B cell (primary cell): Measurements from ENCODE around the gene AFF3. TPM values are rescaled to one million over a fixed set of nuclear protein-coding genes. Genes with fewer than 3 reads are reported as not detected.

Experiments
- ATAC-seq: fragments of 200-7000 bp; cut with Tn5 transposase; one replicate; pipeline ENCODE4 v1.10.0; 2021; ENCODE audit warnings: low read depth, mild to moderate bottlenecking, moderate number of reproducible peaks, moderate library complexity
- CTCF ChIA-PET: fragments of 350-600 bp; sonication (Branson Sonifier 250); formaldehyde crosslinking; loops from one replicate; lab custom pipeline; 2021; ENCODE audit warnings: antibody characterized with exemption, inconsistent platforms; lab: Charles Lee
- POLR2A ChIA-PET: fragments of 350-600 bp; sonication (Branson Sonifier 250); formaldehyde crosslinking; loops from one replicate; lab custom pipeline; 2021; ENCODE audit warnings: antibody characterized with exemption; lab: Charles Lee
- DNase-seq: peaks from one replicate; pipeline ENCODE4 v3.0.0; 2013
- H2AFZ ChIP-seq: 2 replicates; pipeline ENCODE4 v1.6.1; 2012; ENCODE audit warnings: mild to moderate bottlenecking, low read depth, low read length; ENCODE audit not compliant: insufficient read depth, poor library complexity, severe bottlenecking
- H3K27ac ChIP-seq, 2 donors: 1 replicate in 1 of 2; 2 replicates in 1 of 2; pipeline ENCODE4 v1.5.1; 2012 to 2013; ENCODE audit warnings: low read length in 2 of 2, mild to moderate bottlenecking in 2 of 2, moderate library complexity in 1 of 2
- H3K27me3 ChIP-seq, 4 experiments: fragments of 200-600 bp in 1 of 4; sonication (generic) in 1 of 4; replicated peaks in 1 of 4; 1 replicate in 2 of 4; 2 replicates in 2 of 4; pipeline versions ENCODE4 v1.6.1 to v1.7.0; 2013 to 2016; ENCODE audit warnings: low read length in 3 of 4, mild to moderate bottlenecking in 2 of 4, mixed read lengths in 1 of 4, moderate library complexity in 1 of 4; ENCODE audit not compliant: insufficient read depth in 4 of 4, control insufficient read depth in 3 of 4; ENCODE audit errors: control extremely low read depth in 1 of 4
- H3K36me3 ChIP-seq, 2 experiments: replicated peaks in 1 of 2; 1 replicate in 1 of 2; 2 replicates in 1 of 2; pipeline versions ENCODE4 v1.6.1 to v1.7.1; 2013; ENCODE audit warnings: low read length in 1 of 2; ENCODE audit not compliant: insufficient read depth in 2 of 2, control insufficient read depth in 1 of 2; ENCODE audit errors: control extremely low read depth in 1 of 2, extremely low read depth in 1 of 2
- H3K4me1 ChIP-seq, 2 donors: fragments of 200-600 bp in 1 of 2; sonication (generic) in 1 of 2; 1 replicate in 1 of 2; 2 replicates in 1 of 2; pipeline versions ENCODE4 v1.5.1 to v1.6.1; 2013 to 2017; ENCODE audit warnings: low read length in 2 of 2; ENCODE audit not compliant: control insufficient read depth in 2 of 2, insufficient read depth in 2 of 2
- H3K4me2 ChIP-seq: replicated peaks from 2 replicates; pipeline ENCODE3; 2012; ENCODE audit warnings: mild to moderate bottlenecking, low read depth, low read length; ENCODE audit not compliant: poor library complexity, severe bottlenecking
- H3K4me3 ChIP-seq, 5 experiments: fragments of 200-600 bp in 1 of 5; sonication (generic) in 1 of 5; 1 replicate in 3 of 5; 2 replicates in 2 of 5; pipeline versions ENCODE4 v1.5.1 to v1.7.0; 2011 to 2016; ENCODE audit warnings: low read length in 4 of 5, mild to moderate bottlenecking in 4 of 5, low read depth in 2 of 5, control low read depth in 1 of 5, moderate library complexity in 1 of 5; ENCODE audit not compliant: insufficient read depth in 1 of 5; ENCODE audit errors: control extremely low read depth in 1 of 5, extremely low read depth in 1 of 5
- H3K79me2 ChIP-seq: fragments of 200-600 bp; sonication (generic); one replicate; pipeline ENCODE4 v1.6.0; 2016; ENCODE audit warnings: low read length; ENCODE audit not compliant: control insufficient read depth, insufficient read depth
- H3K9ac ChIP-seq: fragments of 200-600 bp; sonication (generic); 2 replicates; pipeline ENCODE4 v1.6.1; 2017; ENCODE audit warnings: mild to moderate bottlenecking, low read length, moderate library complexity
- H3K9me3 ChIP-seq, 3 donors: one replicate each; pipeline versions ENCODE4 v1.6.1 to v1.7.1; 2013; ENCODE audit warnings: low read length in 2 of 3; ENCODE audit not compliant: control insufficient read depth in 2 of 3, insufficient read depth in 1 of 3; ENCODE audit errors: control extremely low read depth in 1 of 3
- H4K20me1 ChIP-seq: 2 replicates; pipeline ENCODE4 v1.6.0; 2012; ENCODE audit warnings: mild to moderate bottlenecking, low read length; ENCODE audit not compliant: insufficient read depth, control insufficient read depth, poor library complexity, severe bottlenecking
- H3K27ac Mint-ChIP-seq: one replicate; pipeline ENCODE4 v1.8.0; 2021; ENCODE audit warnings: mixed read lengths
- H3K27me3 Mint-ChIP-seq: one replicate; pipeline ENCODE4 v1.8.0; 2021; ENCODE audit warnings: mixed read lengths
- H3K4me1 Mint-ChIP-seq: one replicate; pipeline ENCODE4 v1.8.0; 2021; ENCODE audit warnings: mixed read lengths
- H3K4me3 Mint-ChIP-seq: one replicate; pipeline ENCODE4 v1.8.0; 2021; ENCODE audit warnings: mixed read lengths
- H3K9me3 Mint-ChIP-seq: one replicate; pipeline ENCODE4 v1.8.0; 2022; ENCODE audit warnings: mixed read lengths; ENCODE audit not compliant: insufficient read depth
- CTCF ChIP-seq: fragments of 200-600 bp; IDR thresholded peaks from one replicate; pipeline ENCODE4 v1.8.0; 2022; ENCODE audit warnings: antibody characterized with exemption, mild to moderate bottlenecking
- EZH2 ChIP-seq: IDR thresholded peaks from 2 replicates; pipeline ENCODE4 v1.6.1; 2012; ENCODE audit warnings: borderline replicate concordance, low read depth, mild to moderate bottlenecking, moderate library complexity, low read length; ENCODE audit not compliant: insufficient read depth, poor library complexity, severe bottlenecking
- WGBS: methylation state at CpG from one replicate; pipeline ENCODE4 v1.1.5; 2013; ENCODE audit warnings: missing lambda C conversion rate; ENCODE audit not compliant: insufficient coverage; 5-methylcytosine and 5-hydroxymethylcytosine counted together
- intact Hi-C: fragments of 100-400 bp; cut with micrococcal nuclease; formaldehyde crosslinking; loops from one replicate; pipeline ENCODE4 v1.10.0; 2022
- polyA plus RNA-seq: library from polyadenylated mRNA; depleted of rRNA; stranded (reverse); fragments of >200 nt; gene quantifications from 2 replicates; pipeline ENCODE4 v1.2.3, GENCODE V29; 2012
- total RNA-seq, 2 donors: library from RNA; stranded (reverse); fragments of 120-200 nt in 1 of 2; gene quantifications; 1 replicate in 1 of 2; 2 replicates in 1 of 2; pipeline versions ENCODE4 v1.2.3 to v1.2.4, GENCODE V29; 2013 to 2022

The AFF3 gene
- total and polyA plus RNA-seq, 2 donors (not counting 1 experiment from before 2014, with no cell fraction given) = 117 to 830 TPM

DNA sequence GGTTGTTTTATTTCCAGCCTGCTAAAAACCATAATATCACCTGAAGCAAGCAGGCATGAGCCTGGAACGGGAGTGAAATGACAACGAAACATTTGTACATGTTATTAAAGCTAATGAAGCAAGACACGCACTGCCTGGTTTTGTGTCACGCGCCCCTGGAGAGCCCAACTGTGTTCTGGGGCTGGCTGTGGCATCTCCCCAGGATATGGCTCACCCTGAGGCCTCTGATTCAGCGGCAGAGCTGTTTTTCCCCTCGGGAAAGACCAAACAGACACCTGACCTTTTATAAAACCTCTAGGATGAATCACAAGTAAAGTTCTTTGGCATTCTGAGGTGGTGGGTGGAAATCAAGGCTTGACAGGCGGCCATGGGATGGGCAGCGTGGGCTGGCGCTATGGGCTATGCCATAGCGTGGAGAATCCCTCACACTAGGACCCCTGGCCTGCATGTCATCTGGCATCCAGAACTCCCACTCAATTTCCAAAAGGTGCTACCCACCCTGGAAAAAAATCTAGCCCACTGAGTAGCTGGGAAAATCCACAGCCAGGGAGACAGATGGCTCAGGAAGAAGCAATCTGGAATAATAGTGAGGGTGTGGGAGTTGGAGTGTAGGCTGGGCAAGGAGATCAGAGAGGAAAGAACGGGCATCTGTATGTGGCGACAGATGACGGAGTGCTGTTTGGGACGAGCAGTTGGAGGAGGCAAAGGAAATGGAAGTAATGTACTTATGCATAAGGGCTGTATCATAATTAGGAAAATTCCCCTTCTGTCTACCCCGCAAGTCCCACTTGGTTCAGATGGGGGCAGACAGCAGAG is 262.0 kb downstream of the AFF3 start:
- H3K4me3 Mint-ChIP-seq = no peak overlapping the region
- Histone ChIP-seq H3K27ac (no peak overlapping the region), H3K9ac (no peak overlapping the region), H3K4me1 (peaks cover 45 to 51% of the 10 kb centered on the region in 2 donors), H3K9me3 (no peaks in the 10 kb centered on the region), H3K4me2 (no peak overlapping the region), H3K4me3 (no peak overlapping the region), H4K20me1 (peaks cover 86% of the 10 kb centered on the region), H3K36me3 (peaks cover 6 to 14% of the 10 kb centered on the region in 2 experiments), H2AFZ (no peak overlapping the region), H3K79me2 (peaks cover 81% of the 10 kb centered on the region), H3K27me3 (no peaks in the 10 kb centered on the region)
- peaks cover 83% of the 10 kb centered on the region for H3K4me1 Mint-ChIP-seq
- H3K9me3 Mint-ChIP-seq = no peaks in the 10 kb centered on the region
- POLR2A ChIA-PET = no interaction called here
- no peaks in the 10 kb centered on the region for H3K27me3 Mint-ChIP-seq
- CTCF ChIA-PET = interaction anchor here (1.4 kb wide), 1 partner anchor 8 kb away, joined by 7 read pairs; no protein-coding TSS in a partner anchor
- ATAC-seq (no peak), DNase-seq (no peak)
- WGBS = 94% methylated on average over 10 of the region's 16 CpGs
- intact Hi-C loops = no loop called here
- TF ChIP-seq CTCF (no peak), EZH2 (no peak)
- H3K27ac Mint-ChIP-seq = no peak overlapping the region

GRCh38 chr2:99879481-99879880 is 262.9 kb downstream of the AFF3 start:
- Mint-ChIP-seq H3K27ac (no peak overlapping the region), H3K4me1 (peaks cover 75% of the 10 kb centered on the region), H3K9me3 (no peaks in the 10 kb centered on the region), H3K27me3 (no peaks in the 10 kb centered on the region), H3K4me3 (no peak overlapping the region)
- H3K4me1 ChIP-seq = peaks cover 45 to 51% of the 10 kb centered on the region in 2 donors
- TF ChIP-seq CTCF (no peak), EZH2 (no peak)
- no peaks in the 10 kb centered on the region for H3K9me3 ChIP-seq
- H3K4me2 ChIP-seq = peak overlapping the region; percentile 23
- peaks cover 83% of the 10 kb centered on the region for H4K20me1 ChIP-seq
- H3K36me3 ChIP-seq = peaks cover 4 to 14% of the 10 kb centered on the region in 2 experiments
- CTCF ChIA-PET = interaction anchor here (1.4 kb wide), 1 partner anchor 9 kb away, joined by 7 read pairs; no protein-coding TSS in a partner anchor
- POLR2A ChIA-PET = no interaction called here
- no peak overlapping the region for H2AFZ ChIP-seq
- intact Hi-C loops = loop anchor here (2.0 to 5.0 kb wide), 2 partner anchors 17 to 37 kb away; no protein-coding TSS in a partner anchor
- no peak overlapping the region for H3K9ac ChIP-seq
- H3K27me3 ChIP-seq = no peaks in the 10 kb centered on the region
- ATAC-seq (no peak), DNase-seq (no peak)
- H3K4me3 ChIP-seq = no peak overlapping the region
- WGBS = 80% methylated on average over 2 of the region's 4 CpGs
- peaks cover 77% of the 10 kb centered on the region for H3K79me2 ChIP-seq
- no peak overlapping the region for H3K27ac ChIP-seq
